ENCODE results near the gene CEP95. TPM values are rescaled to one million over a fixed set of nuclear protein-coding genes. Genes with fewer than 3 reads are reported as not detected.

CEP95 gene
- total and polyA plus RNA-seq, 2 of the 13 experiments (the other 11 are each of a cell fraction or from before 2014, with no cell fraction given): 65.9 to 68.8 TPM

GRCh38 chr17:64507413-64507782, 621 bp downstream of the CEP95 start (continued):
- TF ChIP-seq THYN1 (CRISPR knock-in tag; IDR thresholded peaks at IDR 0.05; ENCODE audit: borderline replicate concordance, low read depth) (no peak), CTCF (CRISPR knock-in tag; IDR thresholded peaks at IDR 0.05) (peak; percentile 49), ZNF691 (CRISPR knock-in tag; IDR thresholded peaks at IDR 0.05; ENCODE audit: borderline replicate concordance, low read depth) (0 out of 2 replicates have a peak, but pooled peaks have one; percentile 4), ZNF280B (CRISPR knock-in tag; IDR thresholded peaks at IDR 0.05; ENCODE audit: borderline replicate concordance) (no peak), RFXANK (CRISPR knock-in tag; IDR thresholded peaks at IDR 0.05) (no peak), SMAD1 (CRISPR knock-in tag; IDR thresholded peaks at IDR 0.05; ENCODE audit: borderline replicate concordance, low read depth) (no peak), ZNF816 (CRISPR knock-in tag; IDR thresholded peaks at IDR 0.05; ENCODE audit: borderline replicate concordance) (no peak), MAFG (CRISPR knock-in tag; IDR thresholded peaks at IDR 0.05) (no peak), HNF4G (IDR thresholded peaks at IDR 0.05; ENCODE audit: borderline replicate concordance, low read depth, low read length) (no peak), HNF4G (CRISPR knock-in tag; IDR thresholded peaks at IDR 0.05; ENCODE audit: borderline replicate concordance, low read depth) (0 out of 2 replicates have a peak, but pooled peaks have one; percentile 0), ZFP36L1 (CRISPR knock-in tag; IDR thresholded peaks at IDR 0.05) (0 out of 2 replicates have a peak, but pooled peaks have one; percentile 6), HMGXB4 (CRISPR knock-in tag; IDR thresholded peaks at IDR 0.05; ENCODE audit: borderline replicate concordance in 1 of 2, low read depth in 1 of 2) (no peak), ADNP (CRISPR knock-in tag; IDR thresholded peaks at IDR 0.05) (no peak), ZUFSP (CRISPR knock-in tag; IDR thresholded peaks at IDR 0.05; ENCODE audit: borderline replicate concordance) (no peak), HOXA9 (CRISPR knock-in tag; IDR thresholded peaks at IDR 0.05; ENCODE audit: borderline replicate concordance) (no peak), MAX (IDR thresholded peaks at IDR 0.05) (no peak), ZSCAN20 (CRISPR knock-in tag; IDR thresholded peaks at IDR 0.05; ENCODE audit: borderline replicate concordance) (no peak), PHF21A (CRISPR knock-in tag; IDR thresholded peaks at IDR 0.05) (peak; percentile 12; the same call in 1 of the 2 replicates), HOMEZ (CRISPR knock-in tag; IDR thresholded peaks at IDR 0.05; ENCODE audit: low read depth) (0 out of 2 replicates have a peak, but pooled peaks have one; percentile 4)

All from HepG2 (cell line).